ENCODE results near the gene SEM1. TPM values are rescaled to one million over a fixed set of nuclear protein-coding genes. Genes with fewer than 3 reads are reported as not detected.

SEM1 gene
- total RNA-seq, 1 donor from 2014 or later: 17.2 TPM

GRCh38 chr7:96695581-96695980 is 14.1 kb downstream of the SEM1 start:
- Histone ChIP-seq H3K4me1 (peaks cover 17% of the 10 kb centered on the region), H3K4me3 (no peak overlapping the region), H3K27ac (no peak overlapping the region), H3K27me3 (no peaks in the 10 kb centered on the region), H3K36me3 (peaks cover 0 to 6% of the 10 kb centered on the region in 2 donors), H3K9me3 (no peaks in the 10 kb centered on the region)
- intact Hi-C loops (cut with DNase I): no loop called here
- no peak for TF ChIP-seq CTCF (IDR thresholded peaks at IDR 0.05)
- TF ChIP-seq POLR2AphosphoS5 (IDR thresholded peaks at IDR 0.05; ENCODE audit: insufficient read depth in 1 of 2, low read depth in 1 of 2): no peak
- TF ChIP-seq POLR2A (IDR thresholded peaks at IDR 0.05): no peak
- no peak for DNase-seq (ENCODE audit: extremely low spot score in 2 of 2)

- DNase-seq (ENCODE audit: extremely low spot score in 2 of 2): no peak
- H3K9me3 ChIP-seq: no peaks in the 10 kb centered on the region
- intact Hi-C loops (cut with DNase I): no loop called here
- no peak overlapping the region for H3K27ac ChIP-seq
- H3K27me3 ChIP-seq: no peaks in the 10 kb centered on the region
- no peak for TF ChIP-seq POLR2AphosphoS5 (IDR thresholded peaks at IDR 0.05; ENCODE audit: insufficient read depth in 1 of 2, low read depth in 1 of 2)
- TF ChIP-seq POLR2A (IDR thresholded peaks at IDR 0.05): no peak
- no peak for TF ChIP-seq CTCF (IDR thresholded peaks at IDR 0.05)
- H3K4me3 ChIP-seq: no peak overlapping the region
- H3K36me3 ChIP-seq: peaks cover 0 to 6% of the 10 kb centered on the region in 2 donors
- H3K4me1 ChIP-seq: peaks cover 21% of the 10 kb centered on the region
These were observed 15.6 kb downstream of the SEM1 start for GRCh38 chr7:96694082-96694481.

GRCh38 chr7:96691702-96692101 is 17.9 kb downstream of the SEM1 start:
- H3K4me1 ChIP-seq: peaks cover 13% of the 10 kb centered on the region

GRCh38 chr7:96689414-96689813 is 20.2 kb downstream of the SEM1 start:
- H3K27ac ChIP-seq: no peak overlapping the region
- H3K27me3 ChIP-seq: no peaks in the 10 kb centered on the region
- intact Hi-C loops (cut with DNase I): no loop called here
- peaks cover 7% of the 10 kb centered on the region for H3K4me1 ChIP-seq
- H3K36me3 ChIP-seq: peaks cover 0 to 14% of the 10 kb centered on the region in 2 donors
- TF ChIP-seq CTCF (IDR thresholded peaks at IDR 0.05): no peak
- no peak for TF ChIP-seq POLR2AphosphoS5 (IDR thresholded peaks at IDR 0.05; ENCODE audit: insufficient read depth in 1 of 2, low read depth in 1 of 2)
- no peak for TF ChIP-seq POLR2A (IDR thresholded peaks at IDR 0.05)
- H3K9me3 ChIP-seq: no peaks in the 10 kb centered on the region
- no peak overlapping the region for H3K4me3 ChIP-seq
- DNase-seq (ENCODE audit: extremely low spot score in 2 of 2): no peak

More at GRCh38 chr7:96691702-96692101, 17.9 kb downstream of the SEM1 start:
- Histone ChIP-seq H3K36me3 (peaks cover 0 to 14% of the 10 kb centered on the region in 2 donors), H3K4me3 (no peak overlapping the region), H3K9me3 (no peaks in the 10 kb centered on the region), H3K27me3 (no peaks in the 10 kb centered on the region), H3K27ac (no peak overlapping the region)
- intact Hi-C loops (cut with DNase I): no loop called here
- no peak for DNase-seq (ENCODE audit: extremely low spot score in 2 of 2)
- TF ChIP-seq CTCF (IDR thresholded peaks at IDR 0.05) (no peak), POLR2A (IDR thresholded peaks at IDR 0.05) (no peak), POLR2AphosphoS5 (IDR thresholded peaks at IDR 0.05; ENCODE audit: insufficient read depth in 1 of 2, low read depth in 1 of 2) (no peak)

GRCh38 chr7:96686305-96686704 is 23.3 kb downstream of the SEM1 start:
- H3K27ac ChIP-seq: no peak overlapping the region
- intact Hi-C loops (cut with DNase I): no loop called here
- no peak for DNase-seq (ENCODE audit: extremely low spot score in 2 of 2)
- no peak overlapping the region for H3K4me3 ChIP-seq
- no peaks in the 10 kb centered on the region for H3K27me3 ChIP-seq
- no peaks in the 10 kb centered on the region for H3K9me3 ChIP-seq
- peaks cover 7% of the 10 kb centered on the region for H3K4me1 ChIP-seq
- peaks cover 0 to 16% of the 10 kb centered on the region in 2 donors for H3K36me3 ChIP-seq
- TF ChIP-seq CTCF (IDR thresholded peaks at IDR 0.05) (no peak), POLR2A (IDR thresholded peaks at IDR 0.05) (no peak), POLR2AphosphoS5 (IDR thresholded peaks at IDR 0.05; ENCODE audit: insufficient read depth in 1 of 2, low read depth in 1 of 2) (no peak)
